AG09309 (cell line): ENCODE results near the gene CLPTM1L.

ENCODE experiments used
- DNase-seq: peaks from one replicate; pipeline ENCODE4 v3.0.0-alpha.2; 2010; ENCODE audit warnings: low read depth
- H3K4me3 ChIP-seq: 2 replicates; pipeline ENCODE4 v1.5.1; 2011; ENCODE audit warnings: mild to moderate bottlenecking, low read depth, low read length, moderate library complexity; ENCODE audit not compliant: control insufficient read depth
- TF ChIP-seq, protein P1 (sequence below): IDR thresholded peaks from 2 replicates; pipeline ENCODE4 v1.5.1; 2011; ENCODE audit warnings: mild to moderate bottlenecking, low read depth, low read length, inconsistent platforms; ENCODE audit not compliant: insufficient read depth, control insufficient read depth; ENCODE audit errors: missing control alignments

The CLPTM1L gene

DNA sequence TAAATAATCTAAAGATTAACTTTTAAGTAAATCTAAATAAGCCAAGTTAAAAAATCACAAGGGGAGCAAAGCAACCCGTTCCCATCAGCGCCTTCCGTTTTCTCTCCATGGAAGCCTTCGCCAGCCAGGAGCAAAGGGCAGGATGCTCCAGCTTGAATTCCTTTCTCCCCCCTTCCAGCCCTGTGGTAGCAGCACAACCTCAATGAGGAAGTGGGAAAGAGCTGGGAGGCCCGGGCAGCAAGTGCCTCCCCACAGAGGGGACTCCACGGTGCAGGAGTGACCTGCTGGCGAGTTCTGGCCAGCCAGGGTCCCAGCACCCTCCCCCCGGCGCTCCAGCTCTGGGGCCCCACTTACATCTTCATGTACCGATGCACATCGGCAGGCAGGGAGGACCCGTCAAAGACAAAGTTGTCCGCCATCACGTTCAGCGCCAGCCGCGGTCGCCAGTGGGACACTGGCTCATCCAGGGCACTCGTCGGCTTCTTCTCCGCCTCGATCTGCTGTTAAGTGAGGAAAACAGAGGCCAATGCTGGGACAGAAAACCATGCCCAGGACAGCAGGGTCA is 6.3 kb downstream of the CLPTM1L start:
- DNase-seq, result no peak
- TF ChIP-seq, protein P1, sequence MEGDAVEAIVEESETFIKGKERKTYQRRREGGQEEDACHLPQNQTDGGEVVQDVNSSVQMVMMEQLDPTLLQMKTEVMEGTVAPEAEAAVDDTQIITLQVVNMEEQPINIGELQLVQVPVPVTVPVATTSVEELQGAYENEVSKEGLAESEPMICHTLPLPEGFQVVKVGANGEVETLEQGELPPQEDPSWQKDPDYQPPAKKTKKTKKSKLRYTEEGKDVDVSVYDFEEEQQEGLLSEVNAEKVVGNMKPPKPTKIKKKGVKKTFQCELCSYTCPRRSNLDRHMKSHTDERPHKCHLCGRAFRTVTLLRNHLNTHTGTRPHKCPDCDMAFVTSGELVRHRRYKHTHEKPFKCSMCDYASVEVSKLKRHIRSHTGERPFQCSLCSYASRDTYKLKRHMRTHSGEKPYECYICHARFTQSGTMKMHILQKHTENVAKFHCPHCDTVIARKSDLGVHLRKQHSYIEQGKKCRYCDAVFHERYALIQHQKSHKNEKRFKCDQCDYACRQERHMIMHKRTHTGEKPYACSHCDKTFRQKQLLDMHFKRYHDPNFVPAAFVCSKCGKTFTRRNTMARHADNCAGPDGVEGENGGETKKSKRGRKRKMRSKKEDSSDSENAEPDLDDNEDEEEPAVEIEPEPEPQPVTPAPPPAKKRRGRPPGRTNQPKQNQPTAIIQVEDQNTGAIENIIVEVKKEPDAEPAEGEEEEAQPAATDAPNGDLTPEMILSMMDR, result no peak
- H3K4me3 ChIP-seq, result no peak overlapping the region

DNA sequence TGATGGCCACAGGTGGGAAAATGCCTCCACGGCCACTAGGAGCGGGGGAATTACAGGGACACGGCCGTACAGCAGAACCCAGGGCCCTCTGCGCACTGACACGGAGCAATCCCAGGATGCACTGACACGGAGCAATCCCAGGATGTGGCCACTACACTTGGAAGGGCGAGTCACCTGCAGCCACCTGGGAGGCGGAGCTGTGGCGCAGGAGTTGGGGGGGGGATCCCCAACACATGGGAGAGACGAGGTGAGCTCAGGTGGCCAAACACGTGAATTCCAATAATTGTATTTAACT is 6.8 kb downstream of the CLPTM1L start:
- TF ChIP-seq, protein P1, result no peak
- no peak overlapping the region for H3K4me3 ChIP-seq
- no peak for DNase-seq

DNA sequence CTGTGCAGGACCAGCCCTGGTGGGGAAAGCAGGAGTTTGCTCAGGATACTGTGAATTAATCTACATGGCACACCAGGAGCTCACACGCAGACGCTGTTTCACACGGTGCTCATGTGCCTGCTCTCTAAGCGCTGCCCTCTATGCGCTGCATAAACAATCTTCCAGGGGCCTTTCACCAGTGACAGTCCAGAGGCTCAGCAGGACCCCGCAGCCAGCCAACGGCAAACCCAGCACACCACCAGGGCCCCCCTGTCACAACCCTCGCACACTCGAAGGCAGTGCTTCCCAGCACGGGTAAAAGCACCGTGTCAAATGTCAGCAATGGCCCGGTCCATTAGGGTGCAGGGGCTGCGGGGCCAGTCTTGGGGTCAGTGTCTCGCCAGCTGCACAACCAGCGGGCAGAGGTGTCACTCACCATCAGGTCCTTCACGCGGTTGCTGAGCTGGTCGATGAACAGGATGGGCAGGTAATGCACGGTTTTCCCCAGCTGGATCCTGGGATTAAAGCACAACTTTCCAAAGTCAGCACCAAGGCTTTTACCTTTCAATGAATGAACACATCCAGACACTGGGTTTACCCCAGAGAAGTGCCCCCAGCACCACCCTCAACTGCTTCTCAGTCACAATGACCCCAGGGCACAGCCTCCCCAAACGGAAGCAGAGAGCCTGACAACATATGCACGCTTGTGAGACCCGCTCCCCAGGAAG is 7.3 kb downstream of the CLPTM1L start:
- H3K4me3 ChIP-seq, result no peak overlapping the region
- TF ChIP-seq, protein P1, result no peak
- no peak for DNase-seq

DNA sequence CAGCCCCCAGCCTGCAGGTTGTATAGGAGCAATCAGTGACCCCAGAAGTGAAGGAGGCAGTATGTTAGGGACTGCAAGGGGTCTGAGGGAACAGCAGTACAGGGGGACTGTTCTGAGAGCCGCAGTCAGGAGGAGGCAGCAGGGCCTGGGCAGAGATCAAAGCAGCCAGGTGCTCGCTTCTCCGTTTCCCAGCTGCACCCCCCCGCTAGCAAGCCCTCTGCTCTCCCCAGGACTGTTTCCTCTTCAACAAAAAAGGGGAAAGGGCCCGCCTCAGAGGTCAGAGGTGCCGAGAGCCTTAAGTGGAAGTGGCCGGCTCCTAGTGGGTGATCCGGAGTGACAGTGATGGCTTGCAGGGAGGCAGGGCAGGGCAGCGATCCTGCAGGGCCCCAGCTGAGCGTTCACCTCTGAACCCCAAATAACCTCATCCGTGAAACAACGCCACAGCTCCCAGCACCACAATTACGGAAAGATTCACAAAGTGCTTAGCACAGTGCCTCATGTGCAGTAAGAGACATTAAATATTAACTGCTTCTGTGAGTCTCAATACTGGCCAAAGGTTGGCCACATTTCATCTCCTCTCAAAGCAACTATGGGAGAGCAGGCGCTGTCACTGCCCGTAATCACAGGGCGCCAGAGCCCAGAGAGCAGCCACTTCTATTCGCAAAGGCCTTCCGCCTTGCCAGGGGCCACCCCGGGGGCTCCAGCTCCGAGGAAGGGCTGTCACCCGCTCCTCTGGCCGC is 8.0 kb downstream of the CLPTM1L start:
- TF ChIP-seq, protein P1, result no peak
- no peak overlapping the region for H3K4me3 ChIP-seq
- DNase-seq, result no peak

DNA sequence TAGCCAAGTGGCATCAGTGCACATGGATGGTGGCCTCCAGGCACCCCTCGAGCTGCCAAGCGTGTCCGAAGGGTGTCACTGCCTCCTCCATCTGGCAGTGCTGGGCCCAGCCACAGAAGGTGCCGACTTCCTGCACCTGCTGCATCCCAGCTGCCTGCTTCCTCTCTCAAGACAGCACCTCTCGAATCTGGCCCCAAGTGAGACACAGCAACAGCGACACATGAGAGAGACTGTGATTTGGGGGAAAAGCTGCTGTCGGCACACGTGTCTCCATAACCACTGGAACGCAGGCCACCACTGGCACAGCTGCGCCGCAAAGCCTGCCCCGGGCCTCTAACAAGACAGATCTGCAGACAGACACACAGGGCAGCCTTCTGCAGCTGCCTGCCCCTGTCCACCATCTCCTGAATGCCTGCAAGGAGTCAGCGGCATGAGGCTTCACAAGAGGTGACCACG is 8.8 kb downstream of the CLPTM1L start:
- DNase-seq, result no peak
- no peak overlapping the region for H3K4me3 ChIP-seq
- TF ChIP-seq, protein P1, result no peak

DNA sequence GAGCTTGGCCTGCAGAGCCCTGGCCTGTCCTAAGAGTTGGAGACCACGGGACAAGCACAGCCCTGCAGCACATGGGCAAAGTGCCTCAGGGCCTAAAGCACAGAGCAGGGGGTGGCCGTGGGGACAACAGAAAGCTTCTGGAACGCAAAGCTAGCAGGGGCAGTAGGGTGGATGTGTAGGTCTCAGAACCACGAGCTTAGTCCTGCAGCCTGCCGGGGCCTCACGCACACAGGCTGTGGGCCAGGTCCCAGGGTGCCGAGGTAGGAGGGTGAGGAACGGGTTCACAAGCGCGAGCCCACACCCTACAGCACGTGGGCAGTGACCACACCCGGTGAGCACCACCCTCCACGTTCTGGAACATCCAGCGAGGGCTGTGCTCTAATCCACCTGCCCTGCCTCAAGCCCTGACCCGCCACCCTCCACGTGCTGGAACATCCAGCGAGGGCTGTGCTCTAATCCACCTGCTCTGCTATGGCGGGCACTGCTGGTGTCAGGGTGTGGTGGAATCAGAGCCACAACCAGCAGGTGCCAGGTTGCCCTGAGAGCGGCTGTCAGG is 9.3 kb downstream of the CLPTM1L start:
- TF ChIP-seq, protein P1, result no peak
- no peak for DNase-seq
- H3K4me3 ChIP-seq, result no peak overlapping the region
